ENCODE measurements around the gene KCNJ5.

The KCNJ5 gene

GRCh38 chr11:128889657-128890213 lies 1.4 kb upstream of the KCNJ5 start:
- Histone ChIP-seq H3K27me3 (ENCODE audit: control insufficient read depth, insufficient read depth, low read length) (peaks cover 84% of the 10 kb centered on the region), H3K4me1 (ENCODE audit: control insufficient read depth, insufficient read depth, low read length) (peaks cover 8% of the 10 kb centered on the region), H3K36me3 (ENCODE audit: control insufficient read depth, insufficient read depth, low read length) (no peaks in the 10 kb centered on the region), H3K9me3 (ENCODE audit: control insufficient read depth, insufficient read depth, low read length) (no peaks in the 10 kb centered on the region), H3K4me3 (ENCODE audit: low read depth, low read length) (peak overlapping the region; percentile 60), H3K9ac (ENCODE audit: low read depth, low read length) (no peak overlapping the region)

DNA sequence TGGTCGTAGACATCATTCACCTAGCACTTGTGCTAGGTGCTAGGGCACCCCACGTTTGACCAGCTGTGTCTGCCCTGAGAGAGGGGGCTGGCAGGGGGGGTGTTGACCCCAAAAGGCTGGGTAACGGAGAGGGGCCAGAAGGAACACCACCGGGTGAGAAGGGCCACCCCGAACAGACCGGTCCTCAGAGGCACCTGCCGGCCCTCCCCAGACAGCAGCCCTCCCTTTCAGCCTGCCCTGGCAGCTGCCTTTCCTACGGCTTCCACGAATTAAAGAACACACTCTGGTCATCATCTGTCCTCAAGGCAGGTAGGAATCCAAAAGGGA lies 977 bp upstream of the KCNJ5 start:
- Histone ChIP-seq H3K9ac (ENCODE audit: low read depth, low read length) (no peak overlapping the region), H3K36me3 (ENCODE audit: control insufficient read depth, insufficient read depth, low read length) (no peaks in the 10 kb centered on the region), H3K27me3 (ENCODE audit: control insufficient read depth, insufficient read depth, low read length) (peaks cover 88% of the 10 kb centered on the region), H3K4me3 (ENCODE audit: low read depth, low read length) (peak overlapping the region; percentile 60), H3K9me3 (ENCODE audit: control insufficient read depth, insufficient read depth, low read length) (no peaks in the 10 kb centered on the region), H3K4me1 (ENCODE audit: control insufficient read depth, insufficient read depth, low read length) (peaks cover 8% of the 10 kb centered on the region)

- H3K4me1 ChIP-seq (ENCODE audit: control insufficient read depth, insufficient read depth, low read length) = peaks cover 8% of the 10 kb centered on the region
- no peaks in the 10 kb centered on the region for H3K36me3 ChIP-seq (ENCODE audit: control insufficient read depth, insufficient read depth, low read length)
- peaks cover 91% of the 10 kb centered on the region for H3K27me3 ChIP-seq (ENCODE audit: control insufficient read depth, insufficient read depth, low read length)
- peak overlapping the region; percentile 43 for H3K4me3 ChIP-seq (ENCODE audit: low read depth, low read length)
- no peak overlapping the region for H3K9ac ChIP-seq (ENCODE audit: low read depth, low read length)
- H3K9me3 ChIP-seq (ENCODE audit: control insufficient read depth, insufficient read depth, low read length) = no peaks in the 10 kb centered on the region
These were observed 800 bp downstream of the KCNJ5 start for GRCh38 chr11:128891913-128892398.

DNA sequence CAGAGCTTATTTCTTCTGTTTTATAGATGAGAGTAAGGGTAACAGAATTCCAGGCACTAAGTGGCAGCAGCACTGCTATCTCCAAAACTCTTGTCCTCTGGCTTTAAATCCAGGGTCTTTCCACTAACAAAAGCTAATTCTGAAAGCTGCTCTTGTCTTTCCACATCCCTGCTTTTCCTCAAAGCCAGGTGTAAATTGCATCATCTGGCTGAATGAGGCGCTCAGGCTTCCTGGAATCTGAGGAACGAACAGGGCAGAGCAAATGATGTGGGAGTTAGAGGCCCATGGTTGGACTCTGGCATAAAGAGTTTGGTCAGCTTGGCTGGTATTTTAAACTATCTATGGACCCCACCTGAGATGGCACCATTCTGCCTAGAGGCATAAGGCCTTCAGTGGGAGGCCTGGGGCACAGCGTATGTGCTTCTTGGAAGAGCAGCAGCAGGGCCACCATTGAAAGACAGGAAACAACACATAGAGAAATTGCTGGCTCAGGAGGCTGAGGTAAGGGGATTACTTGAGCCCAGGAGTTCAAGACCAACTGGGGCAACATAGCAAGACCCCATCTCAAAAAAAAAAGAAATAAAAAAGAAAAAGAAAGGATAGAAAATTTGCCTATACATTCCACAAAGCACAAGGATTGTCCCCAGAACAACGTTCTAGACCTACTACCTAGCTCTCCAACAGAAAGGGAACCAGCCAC lies 1.9 kb downstream of the KCNJ5 start:
- Histone ChIP-seq H3K9ac (ENCODE audit: low read depth, low read length) (no peak overlapping the region), H3K4me3 (ENCODE audit: low read depth, low read length) (no peak overlapping the region), H3K27me3 (ENCODE audit: control insufficient read depth, insufficient read depth, low read length) (peaks cover 87% of the 10 kb centered on the region), H3K4me1 (ENCODE audit: control insufficient read depth, insufficient read depth, low read length) (peaks cover 5% of the 10 kb centered on the region), H3K36me3 (ENCODE audit: control insufficient read depth, insufficient read depth, low read length) (no peaks in the 10 kb centered on the region), H3K9me3 (ENCODE audit: control insufficient read depth, insufficient read depth, low read length) (no peaks in the 10 kb centered on the region)

GRCh38 chr11:128893578-128894285 lies 2.6 kb downstream of the KCNJ5 start:
- Histone ChIP-seq H3K4me1 (ENCODE audit: control insufficient read depth, insufficient read depth, low read length) (peaks cover 3% of the 10 kb centered on the region), H3K9me3 (ENCODE audit: control insufficient read depth, insufficient read depth, low read length) (no peaks in the 10 kb centered on the region), H3K4me3 (ENCODE audit: low read depth, low read length) (no peak overlapping the region), H3K9ac (ENCODE audit: low read depth, low read length) (no peak overlapping the region), H3K36me3 (ENCODE audit: control insufficient read depth, insufficient read depth, low read length) (no peaks in the 10 kb centered on the region), H3K27me3 (ENCODE audit: control insufficient read depth, insufficient read depth, low read length) (peaks cover 87% of the 10 kb centered on the region)

- no peaks in the 10 kb centered on the region for H3K36me3 ChIP-seq (ENCODE audit: control insufficient read depth, insufficient read depth, low read length)
- H3K4me1 ChIP-seq (ENCODE audit: control insufficient read depth, insufficient read depth, low read length) = peaks cover 3% of the 10 kb centered on the region
- H3K9me3 ChIP-seq (ENCODE audit: control insufficient read depth, insufficient read depth, low read length) = no peaks in the 10 kb centered on the region
- H3K4me3 ChIP-seq (ENCODE audit: low read depth, low read length) = no peak overlapping the region
- H3K9ac ChIP-seq (ENCODE audit: low read depth, low read length) = no peak overlapping the region
- peaks cover 87% of the 10 kb centered on the region for H3K27me3 ChIP-seq (ENCODE audit: control insufficient read depth, insufficient read depth, low read length)
These were observed 3.1 kb downstream of the KCNJ5 start for GRCh38 chr11:128894286-128894681.

GRCh38 chr11:128894685-128895084 lies 3.5 kb downstream of the KCNJ5 start:
- Histone ChIP-seq H3K9me3 (ENCODE audit: control insufficient read depth, insufficient read depth, low read length) (no peaks in the 10 kb centered on the region), H3K36me3 (ENCODE audit: control insufficient read depth, insufficient read depth, low read length) (no peaks in the 10 kb centered on the region), H3K4me1 (ENCODE audit: control insufficient read depth, insufficient read depth, low read length) (peaks cover 3% of the 10 kb centered on the region), H3K9ac (ENCODE audit: low read depth, low read length) (no peak overlapping the region), H3K4me3 (ENCODE audit: low read depth, low read length) (no peak overlapping the region), H3K27me3 (ENCODE audit: control insufficient read depth, insufficient read depth, low read length) (peaks cover 87% of the 10 kb centered on the region)

DNA sequence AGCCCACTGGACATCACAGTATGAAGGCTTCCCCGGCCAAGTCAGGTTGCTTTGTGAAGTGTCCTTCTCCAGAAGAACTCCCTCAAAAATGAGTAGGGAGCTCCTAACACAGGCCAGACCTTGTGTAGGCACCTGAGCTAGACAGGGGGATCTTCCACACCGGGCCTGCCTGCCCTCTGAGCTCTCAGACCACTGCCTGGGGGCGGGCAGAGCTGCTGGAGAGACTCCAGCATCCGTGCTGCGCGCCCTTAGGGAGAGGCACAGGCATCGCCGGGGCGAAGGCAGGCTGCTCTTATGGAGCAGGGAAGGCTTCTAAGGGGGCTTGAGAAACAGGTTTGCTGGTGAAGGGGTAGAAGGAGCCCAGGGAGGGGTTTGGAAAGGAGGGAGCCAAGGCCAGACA lies 4.4 kb downstream of the KCNJ5 start:
- H3K4me1 ChIP-seq (ENCODE audit: control insufficient read depth, insufficient read depth, low read length) = no peaks in the 10 kb centered on the region
- H3K9me3 ChIP-seq (ENCODE audit: control insufficient read depth, insufficient read depth, low read length) = no peaks in the 10 kb centered on the region
- H3K36me3 ChIP-seq (ENCODE audit: control insufficient read depth, insufficient read depth, low read length) = no peaks in the 10 kb centered on the region
- H3K4me3 ChIP-seq (ENCODE audit: low read depth, low read length) = no peak overlapping the region
- peaks cover 87% of the 10 kb centered on the region for H3K27me3 ChIP-seq (ENCODE audit: control insufficient read depth, insufficient read depth, low read length)
- no peak overlapping the region for H3K9ac ChIP-seq (ENCODE audit: low read depth, low read length)

DNA sequence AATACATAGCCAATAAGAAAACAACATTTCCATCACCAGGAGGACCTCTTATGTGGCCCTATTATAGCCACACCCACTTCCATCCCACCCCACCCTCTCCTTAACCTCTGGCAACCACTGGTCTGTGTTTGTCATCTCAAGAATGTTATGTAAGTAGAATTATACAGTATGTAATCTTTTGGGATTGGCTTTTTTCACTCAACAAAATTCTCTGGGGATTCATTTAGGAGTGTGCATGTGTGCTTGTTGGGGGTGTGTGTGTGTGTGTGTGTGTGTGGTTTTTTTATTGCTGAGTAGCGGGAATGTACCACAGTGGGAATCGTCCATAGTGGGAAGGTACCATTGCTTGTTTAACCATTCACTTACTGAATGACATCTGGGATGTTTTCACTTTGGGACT lies 5.2 kb downstream of the KCNJ5 start:
- no peak overlapping the region for H3K9ac ChIP-seq (ENCODE audit: low read depth, low read length)
- peaks cover under 1% of the 10 kb centered on the region for H3K4me1 ChIP-seq (ENCODE audit: control insufficient read depth, insufficient read depth, low read length)
- H3K9me3 ChIP-seq (ENCODE audit: control insufficient read depth, insufficient read depth, low read length) = no peaks in the 10 kb centered on the region
- peaks cover 89% of the 10 kb centered on the region for H3K27me3 ChIP-seq (ENCODE audit: control insufficient read depth, insufficient read depth, low read length)
- no peaks in the 10 kb centered on the region for H3K36me3 ChIP-seq (ENCODE audit: control insufficient read depth, insufficient read depth, low read length)
- H3K4me3 ChIP-seq (ENCODE audit: low read depth, low read length) = no peak overlapping the region

GRCh38 chr11:128897826-128898225 lies 6.7 kb downstream of the KCNJ5 start:
- H3K4me3 ChIP-seq (ENCODE audit: low read depth, low read length) = no peak overlapping the region
- H3K4me1 ChIP-seq (ENCODE audit: control insufficient read depth, insufficient read depth, low read length) = peaks cover 6% of the 10 kb centered on the region
- H3K27me3 ChIP-seq (ENCODE audit: control insufficient read depth, insufficient read depth, low read length) = peaks cover 89% of the 10 kb centered on the region
- H3K9me3 ChIP-seq (ENCODE audit: control insufficient read depth, insufficient read depth, low read length) = no peaks in the 10 kb centered on the region
- no peak overlapping the region for H3K9ac ChIP-seq (ENCODE audit: low read depth, low read length)
- no peaks in the 10 kb centered on the region for H3K36me3 ChIP-seq (ENCODE audit: control insufficient read depth, insufficient read depth, low read length)

DNA sequence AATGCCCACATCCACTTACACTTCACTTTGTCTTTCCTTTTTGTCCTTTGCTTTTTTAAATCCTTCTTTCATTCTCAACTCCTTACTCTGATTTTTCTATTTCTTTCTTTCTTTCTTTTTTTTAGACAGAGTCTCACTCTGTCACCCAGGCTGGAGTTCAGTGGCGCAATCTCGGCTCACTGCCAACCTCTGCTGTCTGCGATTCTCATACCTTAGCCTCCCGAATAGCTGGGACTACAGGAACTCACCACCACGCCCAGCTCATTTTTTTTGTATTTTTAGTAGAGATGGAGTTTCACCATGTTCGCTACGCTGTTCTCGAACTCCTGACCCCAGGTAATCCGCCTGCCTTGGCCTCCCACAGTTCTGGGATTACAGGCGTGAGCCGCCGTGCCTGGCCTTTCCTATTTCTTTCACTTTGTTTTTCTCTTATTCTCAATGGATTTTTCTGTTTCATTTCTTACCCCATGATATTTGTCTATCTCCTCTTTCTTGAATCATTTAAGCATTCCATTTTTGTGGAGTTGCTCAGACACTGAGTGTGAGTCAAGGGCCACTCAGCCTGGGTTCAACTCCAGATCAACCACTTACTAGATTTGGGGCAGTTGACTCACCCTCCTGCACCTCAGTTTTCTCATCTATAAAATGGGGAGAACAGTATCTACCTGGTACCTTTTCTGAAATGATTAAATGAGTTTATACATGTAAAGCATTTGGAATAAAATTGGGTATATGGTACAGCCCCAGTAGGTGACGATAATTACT lies 7.6 kb downstream of the KCNJ5 start:
- Histone ChIP-seq H3K4me3 (ENCODE audit: low read depth, low read length) (no peak overlapping the region), H3K36me3 (ENCODE audit: control insufficient read depth, insufficient read depth, low read length) (no peaks in the 10 kb centered on the region), H3K9ac (ENCODE audit: low read depth, low read length) (no peak overlapping the region), H3K9me3 (ENCODE audit: control insufficient read depth, insufficient read depth, low read length) (no peaks in the 10 kb centered on the region), H3K4me1 (ENCODE audit: control insufficient read depth, insufficient read depth, low read length) (peaks cover 7% of the 10 kb centered on the region), H3K27me3 (ENCODE audit: control insufficient read depth, insufficient read depth, low read length) (peaks cover 89% of the 10 kb centered on the region)

All from iPS-15b (cell line).